Ishikawa (cell line): Measurements from ENCODE around the gene OR10G7.

Experiments used
- CEBPB ChIP-seq: IDR thresholded peaks from 2 replicates; pipeline ENCODE4 v1.6.1; 2012
- CREB1 ChIP-seq: IDR thresholded peaks from 2 replicates; pipeline ENCODE4 v1.6.1; 2012; ENCODE audit warnings: low read depth
- EGR1 ChIP-seq: IDR thresholded peaks from 2 replicates; pipeline ENCODE4 v1.6.1; 2012
- EP300 ChIP-seq: IDR thresholded peaks from 2 replicates; pipeline ENCODE4 v1.6.1; 2012; ENCODE audit warnings: borderline replicate concordance
- FOXM1 ChIP-seq: IDR thresholded peaks from 2 replicates; pipeline ENCODE4 v1.6.1; 2012; ENCODE audit warnings: low read depth, borderline replicate concordance
- MAX ChIP-seq: IDR thresholded peaks from 2 replicates; pipeline ENCODE4 v1.6.1; 2012
- NFIC ChIP-seq: IDR thresholded peaks from 2 replicates; pipeline ENCODE4 v1.6.1; 2012
- RAD21 ChIP-seq: IDR thresholded peaks from 2 replicates; pipeline ENCODE4 v1.6.1; 2012; ENCODE audit warnings: low read depth
- REST ChIP-seq: IDR thresholded peaks from 2 replicates; pipeline ENCODE4 v1.6.1; 2012; ENCODE audit warnings: low read depth, mild to moderate bottlenecking
- TAF1 ChIP-seq: IDR thresholded peaks from 2 replicates; pipeline ENCODE4 v1.6.1; 2012; ENCODE audit warnings: low read depth, mild to moderate bottlenecking
- TCF12 ChIP-seq: IDR thresholded peaks from 2 replicates; pipeline ENCODE4 v1.6.1; 2012; ENCODE audit warnings: low read depth
- TEAD4 ChIP-seq: IDR thresholded peaks from 2 replicates; pipeline ENCODE4 v1.6.1; 2012
- USF1 ChIP-seq: IDR thresholded peaks from 2 replicates; pipeline ENCODE4 v1.6.1; 2012
- YY1 ChIP-seq: IDR thresholded peaks from 2 replicates; pipeline ENCODE4 v1.6.1; 2012; ENCODE audit warnings: low read depth

- TF ChIP-seq TEAD4 (no peak), MAX (no peak), CEBPB (no peak), FOXM1 (no peak), YY1 (no peak), REST (no peak), EGR1 (no peak), USF1 (no peak), EP300 (no peak), NFIC (no peak), RAD21 (no peak), TAF1 (no peak), TCF12 (no peak), CREB1 (no peak)
Measured at GRCh38 chr11:124075841-124076651, 34.9 kb upstream of the OR10G7 start.
